Measurements from ENCODE around the gene RNF217.
A peak's percentile ranks its signal among the peaks of the same experiment; 100 is the strongest.
"Not testable (repeated sequence)": the region's sequence is repeated elsewhere in the genome, so short reads cannot be mapped to it uniquely, and the experiment has no call there.

RNF217 gene, protein sequence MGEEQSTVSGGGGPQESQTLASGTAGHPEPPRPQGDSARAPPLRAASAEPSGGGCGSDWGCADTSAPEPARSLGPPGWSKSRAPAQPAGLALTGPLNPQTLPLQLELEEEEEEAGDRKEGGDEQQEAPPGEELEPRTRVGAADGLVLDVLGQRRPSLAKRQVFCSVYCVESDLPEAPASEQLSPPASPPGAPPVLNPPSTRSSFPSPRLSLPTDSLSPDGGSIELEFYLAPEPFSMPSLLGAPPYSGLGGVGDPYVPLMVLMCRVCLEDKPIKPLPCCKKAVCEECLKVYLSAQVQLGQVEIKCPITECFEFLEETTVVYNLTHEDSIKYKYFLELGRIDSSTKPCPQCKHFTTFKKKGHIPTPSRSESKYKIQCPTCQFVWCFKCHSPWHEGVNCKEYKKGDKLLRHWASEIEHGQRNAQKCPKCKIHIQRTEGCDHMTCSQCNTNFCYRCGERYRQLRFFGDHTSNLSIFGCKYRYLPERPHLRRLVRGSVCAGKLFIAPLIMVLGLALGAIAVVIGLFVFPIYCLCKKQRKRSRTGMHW

GRCh38 chr6:124961777-124962638 is at the start of gene RNF217:
RNF217 (plus strand) TSS chr6:124962437; CDS start chr6:124962545, 108 bp downstream.
- peak in 1 of 2 experiments; percentile 26 for DNase-seq

DNA sequence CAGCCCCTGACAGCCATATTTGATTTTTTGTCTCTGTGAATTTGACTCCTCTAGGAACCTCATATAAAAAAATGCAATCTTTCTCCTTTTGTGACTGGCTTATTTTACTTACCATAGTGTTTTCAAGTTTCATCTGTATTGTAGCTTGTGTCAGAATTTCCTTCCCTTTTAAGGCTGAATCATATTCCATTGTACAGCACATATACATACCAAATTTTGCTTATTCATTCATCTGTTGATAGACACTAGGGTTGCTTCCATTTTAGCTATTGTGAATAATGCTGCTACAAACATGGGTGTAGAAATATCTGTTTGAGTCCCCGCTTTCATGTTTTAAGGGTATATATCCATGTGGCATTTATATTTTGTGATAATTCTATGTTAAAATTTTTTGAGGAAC is 49.2 kb upstream of the RNF217 start:
- no peak for DNase-seq

DNA sequence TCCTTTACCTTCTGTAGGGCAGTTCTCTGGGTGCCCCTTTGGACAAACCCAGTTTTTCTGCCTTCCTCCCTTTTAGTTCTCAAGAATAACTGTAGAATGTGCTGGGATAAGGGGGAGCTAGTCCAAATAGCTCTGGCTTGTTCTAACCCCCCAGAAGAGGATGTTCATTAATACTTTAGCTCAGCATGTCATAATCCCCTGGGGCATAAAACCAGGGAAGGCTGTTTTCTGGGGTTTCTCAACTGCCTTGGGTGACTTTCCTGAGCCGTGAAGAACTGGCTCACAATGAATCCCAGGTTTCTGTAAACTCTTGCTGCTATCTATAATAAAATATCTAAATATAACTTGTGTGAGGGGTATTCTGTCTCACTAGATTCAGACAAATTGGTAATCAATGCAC is 44.5 kb upstream of the RNF217 start:
- DNase-seq: no peak

- not testable (repeated sequence) for DNase-seq
These were observed 42.5 kb upstream of the RNF217 start for GRCh38 chr6:124919703-124920102.

- DNase-seq: no peak
These were observed 37.9 kb upstream of the RNF217 start for GRCh38 chr6:124924333-124924759.

- no peak for DNase-seq
These were observed 35.8 kb upstream of the RNF217 start for GRCh38 chr6:124926435-124926834.

- DNase-seq: no peak
These were observed 34.4 kb upstream of the RNF217 start for GRCh38 chr6:124927806-124928205.

DNA sequence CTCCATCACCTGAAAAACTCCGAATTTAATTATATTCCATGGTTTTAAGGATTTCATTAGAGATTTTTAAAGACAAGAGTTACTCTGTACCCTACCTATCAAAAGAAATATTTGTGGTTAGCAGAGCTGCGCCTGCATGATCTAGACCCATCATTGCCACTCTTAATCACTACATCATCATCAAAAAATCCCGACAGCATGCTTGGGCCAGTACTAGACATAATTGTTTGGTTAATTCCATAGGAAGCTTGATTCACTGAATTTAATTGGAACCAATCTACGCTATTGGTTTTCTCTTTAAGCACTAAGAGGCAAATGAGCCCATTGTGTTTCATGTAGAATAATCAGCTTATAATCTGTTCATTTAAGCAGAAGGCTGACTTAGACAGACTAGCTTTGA is 33.4 kb upstream of the RNF217 start:
- no peak for DNase-seq

GRCh38 chr6:124937645-124938044 is 24.6 kb upstream of the RNF217 start:
- DNase-seq: no peak

GRCh38 chr6:124941259-124941658 is 21.0 kb upstream of the RNF217 start:
- DNase-seq: no peak

DNA sequence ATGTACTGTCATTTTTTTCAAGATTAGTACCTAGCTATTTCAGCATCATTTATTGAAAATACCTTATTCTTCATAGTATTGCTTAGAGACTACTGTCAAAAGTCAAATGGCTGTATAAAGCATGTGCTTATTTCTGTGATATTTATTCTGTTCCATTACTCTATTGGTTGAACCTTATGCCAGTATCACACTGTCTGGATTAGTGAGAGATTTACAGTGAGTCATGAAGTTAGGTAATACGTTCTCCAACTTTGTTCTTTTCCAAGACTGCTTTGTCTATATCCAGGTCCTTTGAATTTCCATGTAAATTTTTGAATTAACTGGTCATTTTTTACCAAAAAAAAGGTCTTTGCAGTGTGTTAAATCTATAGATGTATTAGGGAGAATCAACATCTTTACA is 18.6 kb upstream of the RNF217 start:
- DNase-seq: no peak

GRCh38 chr6:124947971-124948451 is 14.2 kb upstream of the RNF217 start:
- DNase-seq: no peak

DNA sequence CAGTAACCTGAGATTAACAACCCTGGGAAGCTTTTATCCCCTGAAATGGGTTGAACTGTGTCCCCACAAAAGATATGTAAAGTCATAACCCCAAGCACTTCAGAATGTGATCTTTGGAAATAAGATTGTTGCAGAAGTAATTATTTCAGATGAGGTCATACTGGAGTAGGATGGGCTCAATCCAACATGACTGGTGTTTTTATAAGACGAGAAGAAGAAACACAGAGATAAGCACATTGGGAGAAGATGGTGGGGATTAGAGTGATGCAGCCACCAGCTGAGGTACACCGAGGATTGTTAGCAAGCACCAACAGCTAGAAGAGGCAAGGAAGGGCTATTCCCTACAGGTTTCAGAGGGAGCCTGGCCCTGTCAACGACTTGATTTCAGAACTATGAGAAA is 12.5 kb upstream of the RNF217 start:
- DNase-seq: no peak

GRCh38 chr6:124953808-124954207 is 8.4 kb upstream of the RNF217 start:
- DNase-seq: no peak

DNA sequence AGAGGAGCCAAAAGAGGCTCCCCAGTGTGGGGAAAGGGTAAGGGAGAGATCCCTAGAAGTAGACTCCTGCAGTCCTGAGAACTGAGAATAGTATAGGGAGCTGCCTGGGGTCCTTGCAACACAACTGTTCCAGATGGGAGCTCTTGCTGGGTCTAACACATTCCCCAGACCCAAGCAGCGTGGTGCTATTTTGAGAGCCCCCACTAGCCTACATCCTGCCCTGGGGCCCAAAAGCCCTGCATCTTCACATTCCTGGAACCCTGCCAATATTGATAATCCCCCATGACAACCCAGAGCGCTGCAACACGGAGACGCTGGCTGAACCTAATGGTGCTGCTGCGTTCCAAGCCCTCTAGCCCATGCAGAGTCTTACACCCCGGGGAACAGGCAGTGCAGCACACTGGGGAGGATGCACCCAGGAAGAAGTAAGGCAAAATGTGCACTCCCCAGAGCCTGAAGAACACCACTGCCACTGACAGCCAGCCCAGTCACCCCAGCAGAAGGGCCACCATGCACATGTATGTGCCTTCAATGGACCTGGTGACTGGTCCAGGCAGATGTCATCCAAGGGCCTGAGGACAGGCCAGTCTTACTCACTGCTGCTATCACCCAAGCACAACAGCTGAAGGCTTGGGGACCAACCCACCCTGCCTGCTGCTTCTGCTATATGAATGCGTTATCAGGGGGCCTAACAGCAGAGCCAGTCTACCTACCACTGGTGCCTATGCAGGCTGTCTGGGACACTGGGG is 7.0 kb upstream of the RNF217 start:
- DNase-seq: no peak

GRCh38 chr6:124956018-124956417 is 6.2 kb upstream of the RNF217 start:
- no peak for DNase-seq

GRCh38 chr6:124958149-124958548 is 4.1 kb upstream of the RNF217 start:
- no peak for DNase-seq

DNA sequence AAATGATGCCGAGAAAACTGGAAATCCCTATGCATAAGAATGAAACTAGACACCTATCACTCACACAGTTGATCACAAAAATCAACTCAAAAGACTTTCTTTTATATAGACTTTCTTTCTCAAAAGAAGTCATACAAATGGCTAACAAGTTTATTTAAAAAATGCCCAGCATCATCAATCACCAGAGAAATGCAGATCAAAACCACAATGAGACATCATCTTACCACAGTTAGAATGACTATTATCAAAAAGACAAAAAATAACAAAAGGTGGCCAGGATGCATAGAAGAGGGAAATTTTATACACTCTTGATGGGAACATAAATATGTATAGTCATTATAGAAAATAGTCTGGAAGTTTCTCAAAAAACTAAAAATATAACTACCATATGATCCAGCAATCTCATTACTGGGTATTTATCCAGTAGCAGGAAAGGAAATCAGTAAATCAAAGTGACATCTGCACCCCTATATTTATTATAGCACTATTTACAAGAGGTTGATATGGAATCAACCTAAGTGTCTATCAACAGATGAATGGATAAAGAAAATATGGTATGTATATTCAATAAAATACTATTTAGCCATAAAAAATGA is 3.4 kb upstream of the RNF217 start:
- no peak for DNase-seq

DNA sequence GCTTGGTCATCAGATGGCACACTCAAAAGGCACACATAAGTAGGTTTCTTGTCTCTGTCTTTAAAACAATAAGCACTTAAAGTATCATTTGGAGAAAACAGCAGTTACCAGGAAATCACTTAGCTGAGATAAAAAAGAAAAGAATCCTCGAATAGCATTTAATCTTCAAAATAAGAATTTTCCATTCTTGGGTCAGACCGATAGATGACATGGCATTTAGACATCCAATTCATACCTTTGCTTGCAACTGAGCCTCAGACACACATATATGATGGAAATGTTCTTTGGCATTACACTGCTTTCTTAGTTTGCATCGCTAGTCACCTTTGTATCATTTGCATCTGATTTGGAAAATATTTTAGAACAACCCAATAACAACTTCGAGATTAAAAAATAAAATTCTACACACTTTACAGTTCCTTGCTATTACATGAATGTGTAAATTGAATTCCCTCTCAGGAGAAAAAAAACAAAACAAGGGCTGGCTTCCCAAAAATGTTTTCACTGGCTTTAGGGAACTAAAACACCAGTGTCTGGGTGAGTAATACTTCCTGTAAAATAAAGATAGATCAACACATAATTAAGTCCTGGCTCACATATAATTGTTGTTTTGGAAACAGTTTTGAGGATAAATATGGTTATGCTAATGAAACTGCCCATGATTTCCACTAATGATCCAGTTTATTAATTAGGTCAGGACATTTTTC is 1.3 kb upstream of the RNF217 start:
- DNase-seq: no peak

- DNase-seq: no peak
These were observed 817 bp upstream of the RNF217 start for GRCh38 chr6:124961464-124961776.

DNA sequence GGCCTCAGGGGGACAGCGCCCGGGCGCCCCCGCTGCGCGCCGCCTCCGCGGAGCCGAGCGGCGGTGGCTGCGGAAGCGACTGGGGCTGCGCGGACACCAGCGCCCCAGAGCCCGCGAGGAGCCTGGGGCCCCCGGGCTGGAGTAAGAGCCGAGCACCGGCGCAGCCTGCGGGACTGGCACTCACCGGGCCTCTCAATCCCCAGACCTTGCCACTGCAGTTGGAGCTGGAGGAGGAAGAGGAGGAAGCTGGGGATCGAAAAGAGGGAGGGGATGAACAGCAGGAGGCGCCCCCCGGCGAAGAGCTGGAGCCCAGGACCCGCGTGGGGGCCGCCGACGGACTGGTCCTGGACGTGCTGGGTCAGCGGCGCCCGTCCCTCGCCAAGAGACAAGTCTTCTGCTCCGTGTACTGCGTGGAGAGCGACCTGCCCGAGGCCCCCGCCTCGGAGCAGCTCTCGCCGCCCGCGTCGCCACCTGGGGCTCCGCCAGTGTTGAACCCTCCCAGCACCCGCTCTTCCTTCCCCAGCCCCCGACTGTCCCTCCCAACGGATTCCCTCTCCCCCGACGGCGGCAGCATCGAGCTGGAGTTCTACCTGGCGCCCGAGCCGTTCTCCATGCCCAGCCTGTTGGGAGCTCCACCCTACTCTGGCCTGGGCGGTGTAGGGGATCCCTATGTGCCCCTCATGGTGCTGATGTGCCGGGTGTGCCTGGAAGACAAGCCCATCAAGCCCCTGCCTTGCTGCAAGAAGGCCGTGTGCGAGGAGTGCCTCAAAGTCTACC is 590 bp downstream of the RNF217 start:
- DNase-seq: no peak

All from cerebellar nuclear complex (tissue), 1 donor.